Ovary (tissue), 10 donors: ENCODE results near the gene ACTR5. TPM values are rescaled to one million over a fixed set of nuclear protein-coding genes. Genes with fewer than 3 reads are reported as not detected.

Experiments used
- DNase-seq, 5 donors: peaks; one replicate each; pipeline ENCODE4 v3.0.0-alpha.2; 2019 to 2020
- H3K27ac ChIP-seq, 2 donors: fragments of 200-600 bp; one replicate each; pipeline versions ENCODE4 v1.5.1 to v1.8.0; 2019 to 2022
- H3K27me3 ChIP-seq: fragments of 200-600 bp; one replicate; pipeline ENCODE4 v1.8.0; 2022
- H3K36me3 ChIP-seq: fragments of 200-600 bp; sonication (generic); one replicate; pipeline ENCODE4 v1.5.1; 2019
- H3K4me1 ChIP-seq: one replicate; pipeline ENCODE4 v1.8.1; 2013; ENCODE audit warnings: mild to moderate bottlenecking, moderate library complexity; ENCODE audit not compliant: insufficient read depth
- H3K4me3 ChIP-seq: fragments of 200-600 bp; sonication (generic); one replicate; pipeline ENCODE4 v1.5.1; 2017
- H3K9me3 ChIP-seq, 2 donors: fragments of 200-600 bp in 1 of 2; sonication (generic) in 1 of 2; one replicate each; pipeline versions ENCODE4 v1.5.1 to v1.8.1; 2013 to 2019; ENCODE audit warnings: mild to moderate bottlenecking in 1 of 2, moderate library complexity in 1 of 2
- EP300 ChIP-seq: sonication (generic); formaldehyde crosslinking; IDR thresholded peaks from one replicate; pipeline ENCODE4 v1.6.1; 2017; ENCODE audit warnings: antibody characterized with exemption
- POLR2A ChIP-seq: fragments of 450-650 bp; IDR thresholded peaks from one replicate; pipeline ENCODE4 v1.6.1; 2017; ENCODE audit warnings: antibody characterized with exemption, mild to moderate bottlenecking, moderate library complexity
- WGBS, 3 donors: extraction: QIAGEN DNeasy Blood & Tissue Kit in 1 of 3; methylation state at CpG; one replicate each; pipeline versions ENCODE4 v1.1.5 to v1.1.7; 2013 to 2017; 5-methylcytosine and 5-hydroxymethylcytosine counted together
- intact Hi-C, 4 donors: fragments of 100-400 bp; cut with DNase I; formaldehyde crosslinking; loops; one replicate each; pipeline versions ENCODE4 v1.11.0 to v1.15.1; 2022 to 2023
- long read RNA-seq, 3 donors: library from polyadenylated mRNA in 2 of 3; unstranded in 2 of 3; transcript quantifications; one replicate each; pipeline ENCODE4 v2.0.0 and lab custom pipeline, GENCODE V29; 2021 to 2026
- polyA plus RNA-seq, 2 donors: library from polyadenylated mRNA; stranded (reverse); fragments of 200-250 nt in 1 of 2; fragments of 350-450 nt in 1 of 2; fragmentation: Illumina TruSeq in 1 of 2; extraction: RNeasy Lipid Tissue Mini Kit (QIAGEN cat#74804) in 1 of 2; gene quantifications; one replicate each; pipeline ENCODE4 v1.2.3, GENCODE V29; 2013 to 2014
- total RNA-seq, 7 donors: library from RNA; depleted of rRNA in 2 of 7; stranded (reverse); fragments of >200 nt in 2 of 7; fragmentation: NEBNext Ultra II Directional in 3 of 7; extraction: Animal tissue kit (Norgen Biotek cat#: 25700) in 3 of 7; gene quantifications; one replicate each; pipeline versions ENCODE4 v1.1.0 to v1.2.4, GENCODE V29; 2016 to 2023
- TF ChIP-seq, protein P1 (sequence below), 3 donors: fragments of 450-650 bp in 2 of 3; fragments of 200-600 bp in 1 of 3; IDR thresholded peaks; one replicate each; pipeline versions ENCODE4 v1.5.1 to v1.8.0; 2016 to 2022; ENCODE audit warnings: antibody characterized with exemption in 3 of 3, mild to moderate bottlenecking in 1 of 3
- donor health status: DM: no; HTN: no; CAD: no; lungs with moderate emphysema.
- donor health status: DM: no; HTN: no; CAD: no.
- donor health status: Bipolar disorder and iron deficiency.
- donor health status: DM: yes; HTN: yes; CAD: no.
- donor health status: DM: no; HTN: no; CAD: no.
- donor health status: DM: yes; HTN: yes; CAD: no.

ACTR5 gene
- total RNA-seq (10 to 100 TPM in 4 of 7 donors, 1 to 10 TPM in 3; 6.2 to 12.3 (median 10.6) TPM), polyA plus RNA-seq (1 to 10 TPM; 6.8 to 7.1 TPM)
- long read RNA-seq, donor 1, transcript ACTR5-201 (9 exons, 2,565 nt): major isoform, 49 of 74 reads
- long read RNA-seq, donor 1, partial matches to known transcripts: 3 of 74 reads
- long read RNA-seq, donor 1, other reads (novel, unspliced or antisense): 22 of 74 reads
- long read RNA-seq, donor 2, partial matches to known transcripts: 0 of 4 reads
- long read RNA-seq, donor 2, other reads (novel, unspliced or antisense): 0 of 4 reads
- long read RNA-seq, donor 3, transcript ACTR5-201 (9 exons, 2,565 nt): major isoform, 13 of 25 reads
- long read RNA-seq, donor 3, partial matches to known transcripts: 0 of 25 reads
- long read RNA-seq, donor 3, other reads (novel, unspliced or antisense): 12 of 25 reads

DNA sequence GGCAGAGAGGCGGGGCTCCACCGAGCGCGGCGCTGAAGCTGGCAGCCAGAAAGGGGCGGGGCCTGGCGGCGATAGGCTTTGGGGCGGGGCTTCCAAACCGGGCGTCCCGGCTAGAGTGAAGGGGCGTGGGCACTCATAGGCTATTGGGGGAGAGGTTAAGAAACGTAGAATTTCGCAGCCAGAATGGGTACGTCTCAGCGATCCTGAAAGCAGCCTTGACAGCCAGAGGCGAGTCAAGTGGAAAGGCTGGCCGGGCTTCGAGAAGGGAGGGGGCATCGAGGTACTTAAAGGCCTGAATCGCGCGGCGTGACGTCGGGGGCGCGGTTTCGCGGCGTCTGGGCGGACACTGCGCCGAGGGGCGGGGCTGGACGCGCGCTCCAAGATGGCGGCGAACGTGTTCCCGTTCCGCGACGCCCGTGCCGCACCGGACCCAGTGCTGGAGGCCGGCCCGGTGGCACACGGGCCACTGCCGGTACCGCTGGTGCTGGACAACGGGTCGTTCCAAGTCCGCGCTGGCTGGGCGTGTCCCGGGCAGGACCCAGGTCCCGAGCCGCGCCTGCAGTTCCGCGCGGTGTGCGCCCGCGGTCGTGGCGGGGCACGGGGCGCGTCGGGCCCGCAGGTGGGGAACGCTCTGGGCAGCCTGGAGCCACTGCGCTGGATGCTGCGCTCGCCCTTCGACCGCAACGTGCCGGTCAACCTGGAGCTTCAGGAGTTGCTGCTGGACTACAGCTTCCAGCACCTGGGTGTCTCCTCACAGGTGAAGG lies at the start of gene ACTR5:
Gene ACTR5, plus strand, starts transcription at position 364 of the 764 bp plus-strand sequence. Its CDS starts 19 bp downstream, at position 383.
- Histone ChIP-seq H3K9me3 (no peaks in the 10 kb centered on the region), H3K4me1 (peaks cover 5% of the 10 kb centered on the region), H3K27ac (peak within 1 kb of the TSS; percentile 38 to 96), H3K36me3 (no peaks in the 10 kb centered on the region), H3K27me3 (no peaks in the 10 kb centered on the region), H3K4me3 (peak within 1 kb of the TSS; percentile 90)
- 0 to 1% (median 1%) methylated on average over 49 to 84 of the region's 84 CpGs for WGBS, 3 donors
- TF ChIP-seq, protein P1, sequence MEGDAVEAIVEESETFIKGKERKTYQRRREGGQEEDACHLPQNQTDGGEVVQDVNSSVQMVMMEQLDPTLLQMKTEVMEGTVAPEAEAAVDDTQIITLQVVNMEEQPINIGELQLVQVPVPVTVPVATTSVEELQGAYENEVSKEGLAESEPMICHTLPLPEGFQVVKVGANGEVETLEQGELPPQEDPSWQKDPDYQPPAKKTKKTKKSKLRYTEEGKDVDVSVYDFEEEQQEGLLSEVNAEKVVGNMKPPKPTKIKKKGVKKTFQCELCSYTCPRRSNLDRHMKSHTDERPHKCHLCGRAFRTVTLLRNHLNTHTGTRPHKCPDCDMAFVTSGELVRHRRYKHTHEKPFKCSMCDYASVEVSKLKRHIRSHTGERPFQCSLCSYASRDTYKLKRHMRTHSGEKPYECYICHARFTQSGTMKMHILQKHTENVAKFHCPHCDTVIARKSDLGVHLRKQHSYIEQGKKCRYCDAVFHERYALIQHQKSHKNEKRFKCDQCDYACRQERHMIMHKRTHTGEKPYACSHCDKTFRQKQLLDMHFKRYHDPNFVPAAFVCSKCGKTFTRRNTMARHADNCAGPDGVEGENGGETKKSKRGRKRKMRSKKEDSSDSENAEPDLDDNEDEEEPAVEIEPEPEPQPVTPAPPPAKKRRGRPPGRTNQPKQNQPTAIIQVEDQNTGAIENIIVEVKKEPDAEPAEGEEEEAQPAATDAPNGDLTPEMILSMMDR (IDR thresholded peaks at IDR 0.05): no peak
- peak; percentile 36 for TF ChIP-seq POLR2A
- TF ChIP-seq EP300: peak; percentile 20
- intact Hi-C loops: loop anchor here in 1 of 4 donors (10.0 kb wide), 1 partner anchor 1947 kb away; no protein-coding TSS in a partner anchor
- peak; percentile 92 to 98 (median 96) for DNase-seq

DNA sequence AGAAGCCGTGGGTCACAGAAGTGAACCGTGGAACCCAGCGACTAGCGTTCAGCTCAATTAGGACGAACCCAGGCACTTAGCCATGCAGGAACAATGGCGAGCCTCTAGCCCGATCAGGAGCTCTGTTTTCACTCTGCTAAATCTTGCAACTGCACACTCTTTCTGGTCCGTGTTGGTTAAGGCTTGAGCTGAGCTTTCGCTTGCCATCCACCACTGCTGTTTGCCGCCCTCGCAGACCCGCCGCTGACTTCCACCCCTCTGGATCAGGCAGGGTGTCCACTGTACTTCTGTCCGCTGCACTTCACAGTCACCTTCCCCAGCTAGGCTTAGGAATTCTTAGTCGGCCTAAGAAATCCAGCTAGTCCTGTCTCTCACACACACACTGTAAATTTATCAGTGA lies 49.7 kb upstream of the ACTR5 start:
- Histone ChIP-seq H3K9me3 (no peaks in the 10 kb centered on the region), H3K4me3 (no peak overlapping the region), H3K4me1 (no peaks in the 10 kb centered on the region), H3K27me3 (no peaks in the 10 kb centered on the region), H3K27ac (no peak overlapping the region), H3K36me3 (no peaks in the 10 kb centered on the region)
- TF ChIP-seq, protein P1 (IDR thresholded peaks at IDR 0.05): no peak
- no peak for TF ChIP-seq POLR2A
- TF ChIP-seq EP300: no peak
- intact Hi-C loops: no loop called here
- no peak for DNase-seq
- 73 to 81% (median 81%) methylated on average over 15 of the region's 15 CpGs for WGBS, 3 donors

DNA sequence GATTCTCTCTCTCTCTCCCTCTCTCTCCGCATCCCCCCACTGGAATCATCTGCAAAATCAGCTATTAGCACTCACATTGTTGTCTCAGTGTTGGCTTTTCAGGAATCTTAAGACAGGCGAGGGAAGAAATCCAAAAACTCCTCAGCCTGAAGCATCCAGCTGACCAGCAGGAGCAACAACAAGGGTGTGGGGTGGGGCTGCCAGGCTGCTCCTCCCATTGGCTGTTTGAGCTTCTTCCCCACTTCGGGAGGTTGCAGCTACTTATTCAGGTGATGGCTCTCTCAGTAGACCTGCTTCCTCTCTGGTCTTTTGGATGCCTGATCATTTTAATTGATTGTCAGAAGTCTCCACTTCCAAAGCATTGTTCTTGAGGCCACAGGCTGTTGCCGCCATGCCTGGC lies 48.1 kb upstream of the ACTR5 start:
- no peaks in the 10 kb centered on the region for H3K36me3 ChIP-seq
- TF ChIP-seq EP300 (no peak), POLR2A (no peak)
- TF ChIP-seq, protein P1 (IDR thresholded peaks at IDR 0.05): no peak
- intact Hi-C loops: no loop called here
- no peak overlapping the region for H3K27ac ChIP-seq
- WGBS, 3 donors: 41 to 44% (median 41%) methylated on average over 4 of the region's 4 CpGs
- H3K27me3 ChIP-seq: no peaks in the 10 kb centered on the region
- H3K9me3 ChIP-seq: no peaks in the 10 kb centered on the region
- no peaks in the 10 kb centered on the region for H3K4me1 ChIP-seq
- no peak for DNase-seq
- no peak overlapping the region for H3K4me3 ChIP-seq

DNA sequence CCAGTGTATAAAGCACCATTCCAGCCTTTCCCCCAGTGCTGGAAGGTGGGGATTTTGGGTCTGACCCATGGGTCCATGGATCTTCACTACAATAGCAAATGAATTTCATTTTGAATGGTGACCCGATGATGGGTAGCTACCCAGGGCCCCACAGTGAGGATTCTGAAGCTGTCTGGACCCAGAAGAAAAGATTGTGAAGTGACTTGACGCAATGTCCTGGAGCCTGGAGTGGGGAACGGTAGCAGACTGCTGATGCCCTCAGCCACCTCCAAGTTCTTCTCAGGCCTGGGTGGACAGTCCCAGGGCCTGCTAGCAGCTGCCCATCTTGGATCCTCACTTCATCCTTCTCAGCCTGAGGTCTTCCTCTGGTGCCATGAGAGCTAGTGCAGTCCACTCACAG lies 47.3 kb upstream of the ACTR5 start:
- TF ChIP-seq EP300 (no peak), POLR2A (no peak)
- TF ChIP-seq, protein P1 (IDR thresholded peaks at IDR 0.05): no peak
- H3K27me3 ChIP-seq: no peaks in the 10 kb centered on the region
- intact Hi-C loops: no loop called here

More for the DNA sequence above, 47.3 kb upstream of the ACTR5 start:
- Histone ChIP-seq H3K4me1 (no peaks in the 10 kb centered on the region), H3K9me3 (no peaks in the 10 kb centered on the region), H3K36me3 (no peaks in the 10 kb centered on the region), H3K4me3 (no peak overlapping the region), H3K27ac (no peak overlapping the region)
- 68 to 83% (median 77%) methylated on average over 3 of the region's 3 CpGs for WGBS, 3 donors
- DNase-seq: no peak
